Neural cell (in vitro differentiated cells): ENCODE data around the gene LRRC8D. TPM values are rescaled to one million over a fixed set of nuclear protein-coding genes. Genes with fewer than 3 reads are reported as not detected.

Experiments used
- H2AFZ ChIP-seq: fragments of 200-600, 300-800 bp; sonication (generic), shearing (Covaris generic); 2 replicates; pipeline ENCODE4 v1.6.0; 2014; ENCODE audit warnings: low read depth, mild to moderate bottlenecking, antibody characterized with exemption, low read length, moderate library complexity
- H3F3A ChIP-seq: fragments of 200-600 bp; shearing (Covaris generic); 2 replicates; pipeline ENCODE4 v1.6.1; 2016; ENCODE audit warnings: mild to moderate bottlenecking, moderate library complexity, mixed read lengths, antibody characterized with exemption, low read length; ENCODE audit not compliant: insufficient read depth, poor library complexity, severe bottlenecking
- H3K27ac ChIP-seq: fragments of 200-600, 300-800 bp; sonication (generic), shearing (Covaris generic); 2 replicates; pipeline ENCODE4 v1.5.1; 2014; ENCODE audit warnings: mild to moderate bottlenecking, low read length, moderate library complexity
- H3K27me3 ChIP-seq: fragments of 300-800, 200-600 bp; sonication (generic), shearing (Covaris generic); 2 replicates; pipeline ENCODE4 v1.6.0; 2014; ENCODE audit warnings: mild to moderate bottlenecking, low read depth, low read length, moderate library complexity; ENCODE audit not compliant: insufficient read depth
- H3K36me3 ChIP-seq: fragments of 300-800, 200-600 bp; sonication (generic), shearing (Covaris generic); 2 replicates; pipeline ENCODE4 v1.5.1; 2014; ENCODE audit warnings: mild to moderate bottlenecking, antibody characterized with exemption, low read length, moderate library complexity; ENCODE audit not compliant: insufficient read depth
- H3K4me2 ChIP-seq: fragments of 300-800, 200-600 bp; sonication (generic), shearing (Covaris generic); 2 replicates; pipeline ENCODE4 v1.6.0; 2014; ENCODE audit warnings: mild to moderate bottlenecking, low read length
- H3K4me3 ChIP-seq: fragments of 300-800, 200-600 bp; sonication (generic), shearing (Covaris generic); 2 replicates; pipeline ENCODE4 v1.5.1; 2014; ENCODE audit warnings: mild to moderate bottlenecking, low read length, moderate library complexity
- H3K79me2 ChIP-seq: fragments of 200-600 bp; shearing (Covaris generic); replicated peaks from 2 replicates; pipeline ENCODE4 v1.6.0; 2014; ENCODE audit warnings: mild to moderate bottlenecking, low read length, moderate library complexity; ENCODE audit not compliant: insufficient read depth
- H3K9ac ChIP-seq: fragments of 300-800, 200-600 bp; sonication (generic), shearing (Covaris generic); 2 replicates; pipeline ENCODE4 v1.6.1; 2016; ENCODE audit warnings: mild to moderate bottlenecking, low read length, mixed read lengths
- H3K9me2 ChIP-seq: fragments of 200-600 bp; shearing (Covaris generic); 2 replicates; pipeline ENCODE4 v1.6.1; 2016; ENCODE audit warnings: mild to moderate bottlenecking, low read length, mixed read lengths; ENCODE audit not compliant: insufficient read depth
- H3K9me3 ChIP-seq: fragments of 200-600, 300-800 bp; sonication (generic), shearing (Covaris generic); 2 replicates; pipeline ENCODE4 v1.6.1; 2016; ENCODE audit warnings: mild to moderate bottlenecking, mixed run types, low read length, moderate library complexity, mixed read lengths
- H4K20me1 ChIP-seq: fragments of 200-600 bp; shearing (Covaris generic); 2 replicates; pipeline ENCODE4 v1.6.1; 2016; ENCODE audit warnings: mild to moderate bottlenecking, mixed run types; ENCODE audit not compliant: insufficient read depth
- EP300 ChIP-seq: fragments of 450-650 bp; conservative IDR thresholded peaks from 2 replicates; pipeline ENCODE4 v1.6.1; 2014; ENCODE audit warnings: antibody characterized with exemption, mild to moderate bottlenecking, moderate library complexity; ENCODE audit not compliant: poor library complexity, severe bottlenecking
- EZH2 ChIP-seq: fragments of 200-600, 300-800 bp; shearing (Covaris generic), sonication (generic); IDR thresholded peaks from 2 replicates; pipeline ENCODE4 v1.6.1; 2014; ENCODE audit warnings: antibody characterized with exemption, low read length, borderline replicate concordance, mild to moderate bottlenecking; ENCODE audit not compliant: insufficient read depth, poor library complexity, severe bottlenecking
- MXI1 ChIP-seq: fragments of 450-650 bp; conservative IDR thresholded peaks from 2 replicates; pipeline ENCODE4 v1.6.1; 2014; ENCODE audit warnings: antibody characterized with exemption, mild to moderate bottlenecking; ENCODE audit not compliant: poor library complexity, severe bottlenecking
- POLR2AphosphoS5 ChIP-seq: IDR thresholded peaks from 2 replicates; pipeline ENCODE4 v1.6.1; 2012
- RAD21 ChIP-seq: fragments of 450-650 bp; conservative IDR thresholded peaks from 2 replicates; pipeline ENCODE4 v1.6.1; 2014; ENCODE audit warnings: antibody characterized with exemption, mild to moderate bottlenecking, moderate library complexity
- SMC3 ChIP-seq: fragments of 450-650 bp; conservative IDR thresholded peaks from 2 replicates; pipeline ENCODE4 v1.6.1; 2014; ENCODE audit warnings: antibody characterized with exemption, mild to moderate bottlenecking, moderate library complexity; ENCODE audit not compliant: poor library complexity
- TAF1 ChIP-seq: IDR thresholded peaks from 2 replicates; pipeline ENCODE4 v1.6.1; 2012; ENCODE audit warnings: low read depth
- polyA plus RNA-seq: library from polyadenylated mRNA; depleted of rRNA; stranded (reverse); fragments of >200 nt; gene quantifications from 2 replicates; pipeline ENCODE4 v1.2.3, GENCODE V29; 2014
- TF ChIP-seq, protein P1 (sequence below): fragments of 450-650 bp; IDR thresholded peaks from 2 replicates; pipeline ENCODE4 v1.5.1; 2014; ENCODE audit warnings: antibody characterized with exemption, mild to moderate bottlenecking, moderate library complexity; ENCODE audit not compliant: poor library complexity, severe bottlenecking
- TF ChIP-seq, protein P2 (sequence below): IDR thresholded peaks from 2 replicates; pipeline ENCODE4 v1.6.1; 2012; ENCODE audit warnings: borderline replicate concordance

The LRRC8D gene
- polyA plus RNA-seq, 1 donor from 2014 or later, result 43.7 TPM

DNA sequence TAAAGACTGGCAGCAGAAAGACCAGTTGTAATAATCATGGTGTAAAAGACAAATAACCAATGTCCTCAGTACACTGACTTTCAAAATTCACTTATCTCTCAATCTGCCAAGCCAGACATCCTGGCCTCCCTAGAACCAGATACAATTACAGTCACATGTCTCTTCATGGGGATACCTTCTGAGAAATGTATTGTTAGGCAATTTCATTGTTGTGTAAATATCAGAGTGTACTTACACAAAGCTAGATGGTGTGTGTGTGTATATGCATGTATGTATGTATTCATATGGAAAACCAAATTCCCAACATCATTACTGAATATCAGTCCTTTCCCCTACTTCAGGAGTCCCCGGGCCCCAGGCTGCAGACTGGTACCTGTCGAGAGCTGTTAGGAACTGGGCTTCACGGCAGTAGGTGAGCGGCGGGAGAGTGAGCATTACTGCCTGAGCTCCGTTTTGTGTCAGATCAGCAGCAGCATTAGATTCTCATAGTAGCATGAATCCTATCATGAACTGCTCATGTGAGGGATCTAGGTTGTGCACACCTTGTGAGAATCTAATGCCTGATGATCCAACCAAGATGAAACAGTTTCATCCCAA lies 108.7 kb downstream of the LRRC8D start:
- Histone ChIP-seq H3K9ac (no peak overlapping the region), H3K9me2 (no peaks in the 10 kb centered on the region), H3K79me2 (no peaks in the 10 kb centered on the region), H3K27me3 (no peaks in the 10 kb centered on the region), H3K4me2 (no peak overlapping the region), H3K36me3 (peaks cover 11% of the 10 kb centered on the region), H3K4me3 (no peak overlapping the region), H3K9me3 (peaks cover under 1% of the 10 kb centered on the region), H3F3A (no peaks in the 10 kb centered on the region), H2AFZ (no peak overlapping the region), H4K20me1 (no peaks in the 10 kb centered on the region), H3K27ac (no peak overlapping the region)
- TF ChIP-seq RAD21 (no peak), SMC3 (no peak), TAF1 (no peak), MXI1 (no peak), EZH2 (no peak), EP300 (no peak), POLR2AphosphoS5 (no peak)
- TF ChIP-seq, protein P1, sequence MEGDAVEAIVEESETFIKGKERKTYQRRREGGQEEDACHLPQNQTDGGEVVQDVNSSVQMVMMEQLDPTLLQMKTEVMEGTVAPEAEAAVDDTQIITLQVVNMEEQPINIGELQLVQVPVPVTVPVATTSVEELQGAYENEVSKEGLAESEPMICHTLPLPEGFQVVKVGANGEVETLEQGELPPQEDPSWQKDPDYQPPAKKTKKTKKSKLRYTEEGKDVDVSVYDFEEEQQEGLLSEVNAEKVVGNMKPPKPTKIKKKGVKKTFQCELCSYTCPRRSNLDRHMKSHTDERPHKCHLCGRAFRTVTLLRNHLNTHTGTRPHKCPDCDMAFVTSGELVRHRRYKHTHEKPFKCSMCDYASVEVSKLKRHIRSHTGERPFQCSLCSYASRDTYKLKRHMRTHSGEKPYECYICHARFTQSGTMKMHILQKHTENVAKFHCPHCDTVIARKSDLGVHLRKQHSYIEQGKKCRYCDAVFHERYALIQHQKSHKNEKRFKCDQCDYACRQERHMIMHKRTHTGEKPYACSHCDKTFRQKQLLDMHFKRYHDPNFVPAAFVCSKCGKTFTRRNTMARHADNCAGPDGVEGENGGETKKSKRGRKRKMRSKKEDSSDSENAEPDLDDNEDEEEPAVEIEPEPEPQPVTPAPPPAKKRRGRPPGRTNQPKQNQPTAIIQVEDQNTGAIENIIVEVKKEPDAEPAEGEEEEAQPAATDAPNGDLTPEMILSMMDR, result no peak
- TF ChIP-seq, protein P2, sequence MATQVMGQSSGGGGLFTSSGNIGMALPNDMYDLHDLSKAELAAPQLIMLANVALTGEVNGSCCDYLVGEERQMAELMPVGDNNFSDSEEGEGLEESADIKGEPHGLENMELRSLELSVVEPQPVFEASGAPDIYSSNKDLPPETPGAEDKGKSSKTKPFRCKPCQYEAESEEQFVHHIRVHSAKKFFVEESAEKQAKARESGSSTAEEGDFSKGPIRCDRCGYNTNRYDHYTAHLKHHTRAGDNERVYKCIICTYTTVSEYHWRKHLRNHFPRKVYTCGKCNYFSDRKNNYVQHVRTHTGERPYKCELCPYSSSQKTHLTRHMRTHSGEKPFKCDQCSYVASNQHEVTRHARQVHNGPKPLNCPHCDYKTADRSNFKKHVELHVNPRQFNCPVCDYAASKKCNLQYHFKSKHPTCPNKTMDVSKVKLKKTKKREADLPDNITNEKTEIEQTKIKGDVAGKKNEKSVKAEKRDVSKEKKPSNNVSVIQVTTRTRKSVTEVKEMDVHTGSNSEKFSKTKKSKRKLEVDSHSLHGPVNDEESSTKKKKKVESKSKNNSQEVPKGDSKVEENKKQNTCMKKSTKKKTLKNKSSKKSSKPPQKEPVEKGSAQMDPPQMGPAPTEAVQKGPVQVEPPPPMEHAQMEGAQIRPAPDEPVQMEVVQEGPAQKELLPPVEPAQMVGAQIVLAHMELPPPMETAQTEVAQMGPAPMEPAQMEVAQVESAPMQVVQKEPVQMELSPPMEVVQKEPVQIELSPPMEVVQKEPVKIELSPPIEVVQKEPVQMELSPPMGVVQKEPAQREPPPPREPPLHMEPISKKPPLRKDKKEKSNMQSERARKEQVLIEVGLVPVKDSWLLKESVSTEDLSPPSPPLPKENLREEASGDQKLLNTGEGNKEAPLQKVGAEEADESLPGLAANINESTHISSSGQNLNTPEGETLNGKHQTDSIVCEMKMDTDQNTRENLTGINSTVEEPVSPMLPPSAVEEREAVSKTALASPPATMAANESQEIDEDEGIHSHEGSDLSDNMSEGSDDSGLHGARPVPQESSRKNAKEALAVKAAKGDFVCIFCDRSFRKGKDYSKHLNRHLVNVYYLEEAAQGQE, result no peak

DNA sequence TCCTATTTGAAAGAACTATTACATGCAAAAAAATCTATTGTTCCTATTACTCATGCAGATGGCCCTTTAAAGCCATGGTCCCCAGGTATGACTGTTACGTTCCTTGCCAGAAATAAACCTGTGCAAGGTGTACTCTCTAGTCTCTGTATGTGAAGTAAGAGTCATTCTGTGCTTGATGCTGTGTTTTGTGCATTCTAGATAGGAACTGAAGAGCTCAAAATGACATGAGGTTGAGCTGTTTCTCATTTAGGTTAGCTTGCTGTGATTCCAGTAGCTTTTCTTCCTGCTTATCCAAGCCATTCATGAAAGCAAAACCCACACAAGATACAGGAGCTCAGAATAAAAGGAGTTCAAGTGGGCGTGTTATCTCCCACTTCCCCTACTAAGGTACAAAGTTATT lies 109.7 kb downstream of the LRRC8D start:
- H2AFZ ChIP-seq, result no peak overlapping the region
- H4K20me1 ChIP-seq, result no peaks in the 10 kb centered on the region
- peaks cover 10% of the 10 kb centered on the region for H3K36me3 ChIP-seq
- H3K9me3 ChIP-seq, result no peaks in the 10 kb centered on the region
- H3K4me3 ChIP-seq, result no peak overlapping the region
- TF ChIP-seq RAD21 (no peak), MXI1 (no peak), EP300 (no peak), TAF1 (no peak), SMC3 (no peak), EZH2 (no peak), POLR2AphosphoS5 (no peak)
- TF ChIP-seq, protein P2, result no peak
- TF ChIP-seq, protein P1, result no peak
- no peaks in the 10 kb centered on the region for H3K9me2 ChIP-seq
- no peaks in the 10 kb centered on the region for H3K79me2 ChIP-seq
- H3K4me2 ChIP-seq, result no peak overlapping the region
- H3K27me3 ChIP-seq, result no peaks in the 10 kb centered on the region
- H3F3A ChIP-seq, result no peaks in the 10 kb centered on the region
- H3K27ac ChIP-seq, result no peak overlapping the region
- no peak overlapping the region for H3K9ac ChIP-seq
